Measurements from ENCODE around the gene HTT-AS. TPM values are rescaled to one million over a fixed set of nuclear protein-coding genes. Genes with fewer than 3 reads are reported as not detected.
"Not testable (repeated sequence)": the region's sequence is repeated elsewhere in the genome, so short reads cannot be mapped to it uniquely, and the experiment has no call there.

HTT-AS gene
- total and polyA plus RNA-seq, 8 donors: not detected

GRCh38 chr4:3096202-3096601, 21.9 kb upstream of the HTT-AS start:
- peaks cover 8 to 64% (median 54%) of the 10 kb centered on the region in 4 donors for H3K36me3 ChIP-seq
- WGBS, 5 donors: 94 to 98% (median 97%) methylated on average over 3 of the region's 3 CpGs
- no peaks in the 10 kb centered on the region for H3K9me3 ChIP-seq
- H3K27ac ChIP-seq: no peak overlapping the region
- no peaks in the 10 kb centered on the region for H3K27me3 ChIP-seq
- intact Hi-C loops (cut with DNase I; ENCODE audit: low total_unique reads): no loop called here
- peaks cover 0 to 8% (median 3%) of the 10 kb centered on the region in 4 donors for H3K4me1 ChIP-seq
- H3K4me3 ChIP-seq: no peak overlapping the region
- DNase-seq: no peak
- TF ChIP-seq CTCF (IDR thresholded peaks at IDR 0.05) (no peak), EP300 (IDR thresholded peaks at IDR 0.05) (no peak), POLR2AphosphoS5 (IDR thresholded peaks at IDR 0.05) (no peak), POLR2A (IDR thresholded peaks at IDR 0.05) (no peak)

DNA sequence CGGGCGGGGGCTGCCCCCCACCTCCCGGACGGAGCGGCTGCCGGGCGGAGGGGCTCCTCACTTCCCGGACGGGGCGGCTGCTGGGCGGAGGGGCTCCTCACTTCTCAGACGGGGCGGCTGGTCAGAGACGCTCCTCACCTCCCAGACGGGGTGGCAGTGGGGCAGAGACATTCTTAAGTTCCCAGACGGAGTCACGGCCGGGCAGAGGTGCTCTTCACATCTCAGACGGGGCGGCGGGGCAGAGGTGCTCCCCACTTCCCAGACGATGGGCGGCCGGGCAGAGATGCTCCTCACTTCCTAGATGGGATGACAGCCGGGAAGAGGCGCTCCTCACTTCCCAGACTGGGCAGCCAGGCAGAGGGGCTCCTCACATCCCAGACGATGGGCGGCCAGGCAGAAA, 20.4 kb upstream of the HTT-AS start:
- H3K9me3 ChIP-seq; intact Hi-C loops (cut with DNase I; ENCODE audit: low total_unique reads): not testable (repeated sequence)

DNA sequence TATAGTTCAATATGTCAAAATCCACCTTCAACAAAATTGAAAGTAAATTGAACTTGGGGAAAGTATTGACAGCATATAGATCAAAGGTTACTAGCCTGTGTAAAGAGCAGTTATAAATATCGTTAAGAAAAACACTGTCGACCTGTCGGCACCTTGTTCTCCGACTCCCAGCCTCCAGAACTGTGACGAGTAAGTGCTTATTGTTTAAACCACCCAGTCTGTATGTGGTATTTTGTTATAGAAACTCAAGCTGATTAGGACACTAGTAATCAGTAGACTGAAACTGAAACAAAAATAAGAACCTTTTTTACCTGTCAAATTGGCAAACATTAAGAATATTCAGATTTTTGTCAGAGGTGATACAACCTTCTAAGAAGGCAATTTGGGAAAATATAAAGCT, 17.1 kb upstream of the HTT-AS start:
- H3K27ac ChIP-seq: peak overlapping the region in 1 of 5 donors; percentile 66
- TF ChIP-seq POLR2AphosphoS5 (IDR thresholded peaks at IDR 0.05) (no peak), POLR2A (IDR thresholded peaks at IDR 0.05) (no peak), EP300 (IDR thresholded peaks at IDR 0.05) (no peak), CTCF (IDR thresholded peaks at IDR 0.05) (no peak)
- WGBS, 5 donors: 20 to 44% (median 31%) methylated on average over 5 of the region's 5 CpGs
- peaks cover 0 to 69% (median 63%) of the 10 kb centered on the region in 4 donors for H3K36me3 ChIP-seq
- no peaks in the 10 kb centered on the region for H3K27me3 ChIP-seq
- H3K4me3 ChIP-seq: no peak overlapping the region
- intact Hi-C loops (cut with DNase I; ENCODE audit: low total_unique reads): no loop called here
- H3K4me1 ChIP-seq: peaks cover 0 to 13% (median 3%) of the 10 kb centered on the region in 4 donors
- no peaks in the 10 kb centered on the region for H3K9me3 ChIP-seq
- DNase-seq: peak in 1 of 2 donors; percentile 63

More for the DNA sequence above, 20.4 kb upstream of the HTT-AS start:
- H3K36me3 ChIP-seq: peaks cover 4 to 53% (median 47%) of the 10 kb centered on the region in 4 donors
- H3K4me3 ChIP-seq, H3K27me3 ChIP-seq, DNase-seq, H3K27ac ChIP-seq, H3K4me1 ChIP-seq: not testable (repeated sequence)
- 93 to 99% (median 97%) methylated on average over 5 to 28 of the region's 28 CpGs for WGBS, 5 donors

- H3K27ac ChIP-seq: no peak overlapping the region
- no peaks in the 10 kb centered on the region for H3K9me3 ChIP-seq
- H3K4me3 ChIP-seq: no peak overlapping the region
- WGBS, 5 donors: 38 to 70% (median 54%) methylated on average over 4 of the region's 4 CpGs
- H3K4me1 ChIP-seq: peaks cover 0 to 35% (median 16%) of the 10 kb centered on the region in 4 donors
- TF ChIP-seq POLR2AphosphoS5 (IDR thresholded peaks at IDR 0.05) (no peak), POLR2A (IDR thresholded peaks at IDR 0.05) (no peak), CTCF (IDR thresholded peaks at IDR 0.05) (no peak), EP300 (IDR thresholded peaks at IDR 0.05) (no peak)
- no peaks in the 10 kb centered on the region for H3K27me3 ChIP-seq
- H3K36me3 ChIP-seq: peaks cover 0 to 44% (median 39%) of the 10 kb centered on the region in 4 donors
- intact Hi-C loops (cut with DNase I; ENCODE audit: low total_unique reads): no loop called here
- no peak for DNase-seq
Measured at GRCh38 chr4:3087115-3087797, 12.9 kb upstream of the HTT-AS start.

All from stomach (tissue), 9 donors.